GM19193 (cell line): Measurements from ENCODE around the gene HMGXB3.

Experiments
- POLR2A ChIP-seq: IDR thresholded peaks from 4 replicates; pipeline ENCODE4 v1.6.1; 2011; ENCODE audit not compliant: insufficient read depth, insufficient read length; ENCODE audit errors: extremely low read depth

Gene HMGXB3

GRCh38 chr5:150001660-150002486 lies 1.3 kb downstream of the HMGXB3 start:
- no peak for TF ChIP-seq POLR2A

GRCh38 chr5:150006318-150006717 lies 5.8 kb downstream of the HMGXB3 start:
- TF ChIP-seq POLR2A = no peak

- no peak for TF ChIP-seq POLR2A
These were observed 6.5 kb downstream of the HMGXB3 start for GRCh38 chr5:150007050-150007449.

GRCh38 chr5:150009671-150010387 lies 9.3 kb downstream of the HMGXB3 start:
- no peak for TF ChIP-seq POLR2A

- no peak for TF ChIP-seq POLR2A
These were observed 13.4 kb downstream of the HMGXB3 start for GRCh38 chr5:150013931-150014330.

GRCh38 chr5:150014456-150014855 lies 13.9 kb downstream of the HMGXB3 start:
- TF ChIP-seq POLR2A = no peak

- TF ChIP-seq POLR2A = no peak
These were observed 14.9 kb downstream of the HMGXB3 start for GRCh38 chr5:150015415-150015814.

- TF ChIP-seq POLR2A = no peak
These were observed 16.0 kb downstream of the HMGXB3 start for GRCh38 chr5:150016537-150016936.

GRCh38 chr5:150017226-150018005 lies 16.9 kb downstream of the HMGXB3 start:
- TF ChIP-seq POLR2A = no peak

- TF ChIP-seq POLR2A = no peak
These were observed 19.7 kb downstream of the HMGXB3 start for GRCh38 chr5:150020249-150020648.

GRCh38 chr5:150021491-150022157 lies 21.1 kb downstream of the HMGXB3 start:
- TF ChIP-seq POLR2A = no peak

- TF ChIP-seq POLR2A = no peak
These were observed 21.6 kb downstream of the HMGXB3 start for GRCh38 chr5:150022158-150022531.

GRCh38 chr5:150022681-150023080 lies 22.1 kb downstream of the HMGXB3 start:
- no peak for TF ChIP-seq POLR2A

- no peak for TF ChIP-seq POLR2A
These were observed 22.6 kb downstream of the HMGXB3 start for GRCh38 chr5:150023136-150023535.
